SH-SY5Y (cell line): Measurements from ENCODE around the gene COLEC12.

Experiments
- GATA2 ChIP-seq: IDR thresholded peaks from 2 replicates; pipeline ENCODE4 v1.6.1; 2011; ENCODE audit warnings: mild to moderate bottlenecking, low read depth, low read length
- GATA3 ChIP-seq: IDR thresholded peaks from 2 replicates; pipeline ENCODE4 v1.6.1; 2011; ENCODE audit warnings: low read depth, mild to moderate bottlenecking, low read length, moderate library complexity

- TF ChIP-seq GATA3 (no peak), GATA2 (no peak)
These were observed 100.8 kb downstream of the COLEC12 start for GRCh38 chr18:399631-400135.
